ENCODE results near the gene SH3PXD2B. TPM values are rescaled to one million over a fixed set of nuclear protein-coding genes. Genes with fewer than 3 reads are reported as not detected.

Gene SH3PXD2B
- total RNA-seq, 1 donor from 2014 or later, result 46.2 TPM

- Histone ChIP-seq H3K27me3 (no peaks in the 10 kb centered on the region), H3K9me3 (no peaks in the 10 kb centered on the region), H3K36me3 (peaks cover 5% of the 10 kb centered on the region), H3K27ac (peak overlapping the region; percentile 27), H3K4me3 (no peak overlapping the region), H3K4me1 (peaks cover 18% of the 10 kb centered on the region)
- no peak for ATAC-seq
- intact Hi-C loops (cut with DNase I), result no loop called here
- no peak for DNase-seq
- TF ChIP-seq CTCF (IDR thresholded peaks at IDR 0.05), result no peak
Observed at GRCh38 chr5:172436879-172437369, 17.4 kb downstream of the SH3PXD2B start.

GRCh38 chr5:172436078-172436878, 18.0 kb downstream of the SH3PXD2B start:
- H3K9me3 ChIP-seq, result no peaks in the 10 kb centered on the region
- H3K27ac ChIP-seq, result no peak overlapping the region
- H3K27me3 ChIP-seq, result no peaks in the 10 kb centered on the region
- no peak overlapping the region for H3K4me3 ChIP-seq
- DNase-seq (no peak), ATAC-seq (no peak)
- peaks cover 5% of the 10 kb centered on the region for H3K36me3 ChIP-seq
- no peak for TF ChIP-seq CTCF (IDR thresholded peaks at IDR 0.05)
- intact Hi-C loops (cut with DNase I), result no loop called here
- H3K4me1 ChIP-seq, result peaks cover 18% of the 10 kb centered on the region

GRCh38 chr5:172435362-172436077, 18.8 kb downstream of the SH3PXD2B start:
- no peak for ATAC-seq
- peaks cover 23% of the 10 kb centered on the region for H3K4me1 ChIP-seq
- no peaks in the 10 kb centered on the region for H3K9me3 ChIP-seq
- no peak overlapping the region for H3K27ac ChIP-seq
- intact Hi-C loops (cut with DNase I), result no loop called here
- TF ChIP-seq CTCF (IDR thresholded peaks at IDR 0.05), result no peak
- H3K4me3 ChIP-seq, result no peak overlapping the region
- DNase-seq, result no peak
- no peaks in the 10 kb centered on the region for H3K27me3 ChIP-seq
- peaks cover 5% of the 10 kb centered on the region for H3K36me3 ChIP-seq

GRCh38 chr5:172434251-172434650, 20.1 kb downstream of the SH3PXD2B start:
- DNase-seq (no peak), ATAC-seq (no peak)
- H3K4me3 ChIP-seq, result no peak overlapping the region
- H3K27ac ChIP-seq, result no peak overlapping the region
- peaks cover 34% of the 10 kb centered on the region for H3K4me1 ChIP-seq
- H3K36me3 ChIP-seq, result peaks cover 5% of the 10 kb centered on the region
- intact Hi-C loops (cut with DNase I), result no loop called here
- H3K9me3 ChIP-seq, result no peaks in the 10 kb centered on the region
- TF ChIP-seq CTCF (IDR thresholded peaks at IDR 0.05), result no peak
- H3K27me3 ChIP-seq, result no peaks in the 10 kb centered on the region

GRCh38 chr5:172433513-172433912, 20.8 kb downstream of the SH3PXD2B start:
- intact Hi-C loops (cut with DNase I), result no loop called here
- DNase-seq, result no peak

More at GRCh38 chr5:172433513-172433912, 20.8 kb downstream of the SH3PXD2B start:
- peaks cover 5% of the 10 kb centered on the region for H3K36me3 ChIP-seq
- no peak for ATAC-seq
- H3K27ac ChIP-seq, result no peak overlapping the region
- TF ChIP-seq CTCF (IDR thresholded peaks at IDR 0.05), result no peak
- no peaks in the 10 kb centered on the region for H3K9me3 ChIP-seq
- H3K27me3 ChIP-seq, result no peaks in the 10 kb centered on the region
- H3K4me1 ChIP-seq, result peaks cover 40% of the 10 kb centered on the region
- H3K4me3 ChIP-seq, result no peak overlapping the region
